Epithelial cell of prostate (primary cell): ENCODE data around the gene MAP3K14.

ENCODE experiments used
- DNase-seq: peaks from one replicate; pipeline ENCODE4 v3.0.0-alpha.2; 2011; ENCODE audit warnings: low read depth, low spot score
- H3K27ac ChIP-seq: fragments of 450-650 bp; 2 replicates; pipeline ENCODE4 v1.5.1; 2017; ENCODE audit warnings: mild to moderate bottlenecking

Gene MAP3K14

DNA sequence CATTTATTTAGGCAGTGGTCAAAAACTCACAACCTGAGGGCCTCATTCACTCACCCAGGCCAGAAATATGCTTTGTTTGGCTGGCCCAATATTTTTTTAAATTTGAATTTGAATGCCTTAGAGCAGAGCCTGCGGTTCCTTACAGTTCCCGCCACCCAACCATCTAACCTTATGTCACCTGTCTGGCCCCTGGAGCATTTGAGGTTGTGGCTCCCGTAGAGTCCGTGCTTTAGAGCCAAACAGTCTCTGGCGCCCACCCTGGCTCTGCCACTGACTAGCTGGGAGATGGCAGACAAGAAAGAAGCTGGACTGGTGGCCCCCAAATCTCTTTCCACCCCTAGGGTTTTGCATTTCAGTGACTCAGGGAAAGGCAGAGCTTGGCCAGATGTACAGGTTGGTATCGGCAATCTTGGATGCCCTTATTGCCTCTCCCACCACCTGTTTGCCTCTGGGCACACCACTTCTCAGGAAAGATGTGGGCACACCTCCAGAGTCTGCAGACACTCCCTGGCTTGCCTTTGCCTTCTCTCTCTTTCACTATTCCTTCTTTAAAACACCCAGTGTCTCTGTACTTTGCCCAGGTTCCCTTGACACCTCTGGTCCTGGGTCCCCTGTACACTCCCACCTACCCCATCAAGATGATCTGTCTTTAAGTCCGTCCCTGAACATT is 1.9 kb upstream of the MAP3K14 start:
- no peak for DNase-seq
- peak overlapping the region; percentile 73 for H3K27ac ChIP-seq

DNA sequence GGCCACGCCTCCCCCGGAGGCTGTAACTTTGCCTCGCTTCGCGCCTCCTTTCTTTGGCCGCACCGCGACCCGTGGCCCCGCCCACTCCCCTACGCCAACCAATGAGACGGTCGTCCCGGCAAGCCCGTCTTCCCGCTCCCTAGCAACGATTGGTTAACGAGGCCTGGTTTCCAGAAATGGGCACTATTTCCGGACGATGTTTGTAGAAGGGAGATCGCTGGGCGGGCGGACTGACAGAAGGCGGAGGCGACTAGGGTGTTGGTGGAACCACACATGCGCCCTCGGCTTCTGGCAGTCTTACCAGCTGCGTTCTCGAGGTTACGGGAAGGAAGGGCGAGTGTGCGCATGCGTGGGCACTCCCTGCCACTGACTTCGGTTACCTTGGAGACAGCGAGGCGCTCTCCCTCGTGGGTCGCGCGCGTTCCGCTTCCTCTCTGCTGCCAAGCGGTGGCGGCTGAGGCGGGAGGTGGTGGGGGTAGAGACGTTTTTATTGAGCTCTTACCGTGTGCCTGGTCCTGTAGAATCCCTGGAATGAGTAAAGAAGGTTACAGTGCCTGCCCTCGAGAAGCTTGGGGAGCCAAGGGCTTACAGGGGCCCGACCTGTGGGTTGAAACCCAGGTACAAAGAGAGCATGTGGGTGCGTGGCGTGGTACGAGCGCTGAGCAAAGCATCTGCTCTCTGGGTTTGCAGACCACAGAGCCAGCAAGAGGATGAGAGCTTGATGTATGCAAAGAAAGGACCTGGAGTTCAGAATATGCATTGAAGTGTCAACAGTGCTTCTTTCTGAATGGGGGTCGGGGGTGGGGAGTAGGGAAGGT is 500 bp upstream of the MAP3K14 start:
- peak; percentile 99 for DNase-seq
- H3K27ac ChIP-seq = peak overlapping the region; percentile 74

DNA sequence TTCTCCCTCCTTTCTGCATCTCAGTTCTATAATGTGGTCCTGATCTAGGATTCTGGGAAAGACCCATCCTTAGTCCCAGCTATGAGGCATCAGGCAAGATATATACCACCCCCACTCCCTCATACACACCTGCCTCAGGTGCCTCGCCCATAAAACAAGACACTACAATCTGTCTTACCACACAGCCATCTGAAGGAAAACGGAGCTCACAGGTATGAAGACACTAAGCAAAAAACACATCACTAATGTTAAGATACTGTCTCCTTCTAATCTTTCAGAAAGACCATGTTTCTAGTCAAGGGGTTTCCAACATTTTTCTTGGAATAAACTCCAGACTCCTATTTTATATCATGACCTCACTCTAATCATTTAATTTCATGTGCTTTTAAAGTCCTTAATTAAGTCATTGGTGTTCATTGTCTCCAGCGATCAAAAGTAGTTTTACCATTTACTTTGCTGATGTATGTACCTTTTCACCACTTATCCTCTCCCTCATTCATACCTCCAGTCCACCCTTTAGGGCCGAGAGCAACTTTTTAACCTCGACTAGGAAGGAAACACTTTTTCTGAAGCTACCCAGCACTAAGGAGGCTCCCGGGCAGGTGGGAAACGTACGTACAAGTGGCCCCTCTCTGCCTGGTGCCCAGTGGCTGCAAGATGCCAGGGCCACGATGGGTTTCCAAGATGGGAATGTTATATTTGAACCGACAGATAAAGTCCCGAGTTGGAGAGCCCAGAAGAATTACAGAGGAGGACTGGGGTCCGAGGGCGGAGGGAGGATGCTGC is 979 bp downstream of the MAP3K14 start:
- peak overlapping the region; percentile 74 for H3K27ac ChIP-seq
- no peak for DNase-seq

DNA sequence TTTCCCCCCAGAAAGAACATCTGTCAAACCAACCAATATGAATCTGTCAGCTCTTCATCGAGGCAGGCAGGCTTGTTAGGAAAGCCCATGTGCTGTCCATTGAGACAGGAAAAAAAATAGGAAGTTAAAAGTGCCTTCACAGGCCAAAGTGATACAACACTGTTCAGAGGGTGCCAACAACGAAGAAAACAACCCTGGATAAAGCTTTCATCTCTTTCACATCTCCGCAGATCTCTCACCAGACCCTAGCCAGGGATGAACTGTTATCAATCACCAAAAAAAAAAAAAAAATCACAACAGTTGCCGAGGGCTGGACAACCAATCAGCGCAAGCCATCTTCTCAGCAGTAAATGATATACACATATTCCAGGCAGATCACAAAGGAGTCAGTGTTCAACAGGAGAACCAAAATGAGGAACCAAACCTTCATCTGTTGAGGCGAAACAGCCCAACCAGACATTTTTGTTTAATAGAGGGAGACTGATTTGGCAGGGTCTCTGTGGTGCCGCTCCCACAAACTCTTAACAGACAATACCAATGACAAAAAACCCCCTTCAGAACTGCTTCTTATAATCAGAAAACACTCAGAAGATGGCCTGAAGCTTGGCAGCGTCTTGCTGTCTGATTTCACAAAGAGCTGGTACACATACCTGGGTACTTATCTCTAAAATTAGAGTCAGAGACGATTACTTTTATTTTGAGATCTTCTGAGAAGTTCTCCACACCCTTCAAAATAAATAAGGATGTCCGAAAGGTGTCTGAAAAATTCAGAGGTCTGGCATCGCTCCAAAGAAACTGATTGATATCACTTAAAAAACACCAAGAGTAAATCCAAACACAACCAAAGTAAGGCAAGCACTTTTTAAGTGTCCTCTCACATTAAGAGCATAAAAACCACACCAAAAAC is 1.8 kb downstream of the MAP3K14 start:
- H3K27ac ChIP-seq = no peak overlapping the region
- no peak for DNase-seq

DNA sequence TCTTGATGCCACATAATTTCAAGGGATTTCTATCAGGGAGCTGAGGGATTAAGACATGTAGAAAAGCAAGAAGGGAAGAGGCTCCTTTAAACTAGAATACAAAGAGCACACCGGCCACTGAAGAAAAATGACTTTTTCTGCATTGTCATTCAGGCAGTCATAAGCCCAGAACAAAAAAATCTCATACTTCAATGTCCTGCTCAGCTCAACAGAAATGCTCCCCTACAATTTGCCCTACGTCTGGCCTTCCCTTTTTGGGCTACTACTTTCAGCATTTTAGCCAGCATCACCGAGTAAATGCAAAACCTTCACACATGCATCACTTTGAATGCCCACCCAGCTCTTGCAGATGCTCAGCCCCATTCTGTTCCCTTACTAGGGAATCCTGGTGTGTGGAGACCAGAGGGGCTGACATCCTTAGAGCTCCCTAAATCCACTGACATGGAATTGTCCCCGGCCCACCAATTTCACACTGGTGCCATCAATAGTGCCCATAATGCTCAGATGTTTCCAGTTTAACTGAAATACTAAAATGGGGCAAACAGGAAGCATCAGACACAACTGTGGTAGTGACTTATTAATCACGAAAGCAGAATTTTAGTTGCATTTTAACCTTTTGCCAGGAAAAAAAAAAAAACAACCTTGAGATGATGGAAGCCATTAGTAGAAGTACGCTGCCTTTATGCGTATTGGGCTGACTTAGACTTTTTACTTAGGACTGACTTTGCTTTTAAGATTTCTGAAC is 2.7 kb downstream of the MAP3K14 start:
- no peak for DNase-seq
- H3K27ac ChIP-seq = no peak overlapping the region

DNA sequence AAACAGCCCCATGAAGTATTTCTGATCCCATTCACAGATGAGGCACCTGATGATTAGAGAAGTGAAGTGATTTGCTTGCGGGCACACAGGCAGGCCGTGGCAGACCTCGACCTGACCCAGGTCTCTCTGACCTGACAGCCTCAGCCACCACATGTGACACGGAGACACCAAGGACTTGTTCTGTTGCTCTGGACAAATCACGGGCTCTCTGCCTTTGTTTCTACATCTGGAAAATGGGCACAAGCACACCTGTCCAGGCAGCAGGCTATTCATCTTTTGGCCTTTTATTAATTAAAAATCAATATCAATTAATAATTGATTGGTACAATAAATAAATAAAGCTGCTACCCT is 3.4 kb downstream of the MAP3K14 start:
- DNase-seq = no peak
- no peak overlapping the region for H3K27ac ChIP-seq

DNA sequence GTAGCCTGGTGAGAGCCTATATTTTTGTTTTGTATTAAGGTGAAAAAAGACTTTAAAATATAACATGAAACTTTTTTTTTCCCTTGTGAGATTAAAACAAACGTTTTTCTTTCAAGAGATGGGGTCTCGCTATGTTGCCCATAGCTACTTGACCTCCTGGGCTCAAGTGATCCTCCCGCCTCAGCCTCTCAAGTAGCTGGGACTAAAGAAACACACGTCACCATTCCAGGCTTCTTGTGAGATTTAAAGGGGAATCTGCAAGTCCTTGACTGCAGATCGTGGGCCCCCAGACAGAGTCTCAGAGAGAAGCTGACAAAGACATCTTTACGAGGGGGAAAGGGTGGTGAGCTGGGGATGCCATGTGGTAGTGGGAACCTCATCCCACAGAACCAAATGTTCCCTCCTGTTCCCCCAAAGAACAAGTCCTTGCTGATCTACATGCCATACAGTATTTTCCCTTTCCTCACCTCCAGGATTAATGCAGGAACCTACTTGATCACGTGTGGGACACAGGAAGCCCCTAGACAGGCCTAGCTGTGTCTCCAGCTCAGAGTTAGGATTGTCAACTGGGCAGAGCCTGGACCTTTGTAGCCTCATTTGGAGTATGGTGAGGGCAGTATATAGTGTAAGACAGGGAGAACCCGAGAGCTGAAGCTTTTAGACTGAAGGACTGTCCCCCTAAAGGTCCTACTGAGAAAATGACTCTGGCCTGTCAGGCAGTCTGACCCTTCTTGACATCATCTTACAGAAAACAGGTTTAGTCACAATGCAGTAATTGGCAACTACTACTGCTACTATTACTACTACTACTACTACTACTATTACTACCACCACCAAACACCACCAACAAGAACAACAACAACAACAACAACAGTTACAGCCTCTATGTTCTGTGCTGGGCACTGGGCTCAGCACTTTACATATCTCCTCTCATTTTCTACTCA is 4.1 kb downstream of the MAP3K14 start:
- H3K27ac ChIP-seq = peak overlapping the region; percentile 47
- DNase-seq = no peak

DNA sequence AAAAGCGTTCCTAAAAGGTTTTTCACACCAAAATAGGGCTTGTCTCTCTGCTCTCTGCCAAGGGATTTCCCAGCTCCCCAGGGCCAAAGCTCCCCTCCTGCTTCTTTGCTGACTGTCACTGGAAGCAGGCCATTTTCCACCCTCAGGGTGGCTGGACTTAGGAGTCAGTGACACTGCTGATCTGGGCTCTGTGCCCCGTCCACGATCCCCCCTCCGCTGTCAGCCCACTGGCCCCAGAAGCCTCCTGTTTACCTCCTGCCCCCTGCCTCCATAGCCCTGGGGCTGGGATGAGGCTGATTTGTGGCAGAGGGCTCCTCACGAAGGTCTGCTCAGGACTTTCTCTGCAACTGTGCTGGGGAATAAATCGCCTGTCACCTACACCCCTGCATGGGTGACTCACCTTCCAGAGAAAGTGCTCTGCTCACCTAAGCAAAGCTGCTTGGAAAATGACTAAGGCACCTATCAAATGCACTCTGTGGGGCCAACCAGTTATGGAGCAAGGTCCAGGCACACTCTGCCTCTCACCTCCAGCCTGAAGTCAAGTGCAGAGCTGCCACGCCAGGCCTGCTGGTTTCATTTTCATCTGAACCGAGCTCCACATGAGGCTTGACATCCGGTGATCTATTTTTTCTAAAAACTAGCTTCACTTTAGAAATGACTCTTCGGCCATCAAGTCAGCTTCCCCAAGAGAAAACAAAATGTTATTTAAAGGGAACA is 4.9 kb downstream of the MAP3K14 start:
- DNase-seq = peak; percentile 85
- H3K27ac ChIP-seq = peak overlapping the region; percentile 47

DNA sequence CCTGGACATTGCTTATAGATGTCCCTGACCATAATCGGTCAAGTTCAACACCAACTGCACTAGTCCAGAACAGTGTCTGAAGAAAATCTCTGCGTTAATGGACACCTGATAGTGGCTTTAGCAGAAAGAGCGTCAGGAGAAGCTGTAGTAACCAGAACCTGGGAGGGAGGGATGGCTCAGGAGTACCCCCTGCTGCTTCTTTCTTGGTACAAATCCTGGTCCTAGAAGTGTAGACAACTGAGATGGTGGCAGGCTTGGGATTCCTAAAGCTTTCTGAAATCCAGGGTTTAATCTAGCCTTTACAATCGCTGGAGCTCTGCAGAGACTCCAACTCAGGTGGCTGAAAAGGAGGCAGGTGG is 5.4 kb downstream of the MAP3K14 start:
- H3K27ac ChIP-seq = no peak overlapping the region
- no peak for DNase-seq

DNA sequence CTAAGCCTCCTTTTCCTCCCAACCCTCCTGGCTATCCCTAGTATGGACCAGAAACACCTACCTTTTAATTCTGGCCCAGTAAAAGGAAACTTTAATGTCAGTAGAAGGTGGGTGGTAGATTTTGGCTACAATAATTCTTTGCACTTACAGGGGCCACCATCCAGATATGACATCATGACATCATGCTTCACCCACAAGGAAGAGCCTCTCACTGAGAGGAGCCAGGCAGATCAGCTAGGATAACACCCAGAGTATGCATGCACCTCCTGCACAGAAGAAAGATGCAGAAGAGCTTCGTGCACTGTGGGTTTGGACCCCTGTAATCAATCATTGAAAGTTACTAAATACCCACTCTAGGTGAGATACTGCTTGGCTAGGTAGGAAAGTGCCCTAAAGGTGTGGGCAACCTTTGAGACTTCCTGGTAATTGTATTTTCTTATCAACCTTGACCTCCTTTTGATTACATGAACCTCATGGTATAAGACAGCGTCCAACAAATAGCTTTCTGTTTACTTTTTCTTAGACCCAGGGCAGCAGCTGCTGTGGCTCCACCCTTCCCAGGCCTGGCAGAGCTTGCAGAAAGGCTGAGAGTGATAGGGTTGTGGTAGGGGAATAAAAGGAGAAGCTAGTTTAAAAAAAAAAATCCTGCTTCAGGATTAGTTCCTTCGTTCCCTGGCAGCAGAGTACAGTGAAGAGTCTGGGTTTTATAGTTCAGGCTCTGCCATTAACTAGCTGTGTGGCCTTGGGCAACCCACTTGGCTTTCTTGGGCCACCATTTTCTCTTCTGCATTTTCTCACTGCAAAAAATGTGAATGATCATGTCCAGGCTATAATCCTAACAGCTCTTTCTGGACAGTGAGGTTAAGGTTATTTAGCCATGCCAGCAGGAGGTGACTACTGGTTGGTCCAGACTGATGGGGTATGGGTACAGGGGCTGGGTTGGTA is 6.2 kb downstream of the MAP3K14 start:
- H3K27ac ChIP-seq = no peak overlapping the region
- no peak for DNase-seq

DNA sequence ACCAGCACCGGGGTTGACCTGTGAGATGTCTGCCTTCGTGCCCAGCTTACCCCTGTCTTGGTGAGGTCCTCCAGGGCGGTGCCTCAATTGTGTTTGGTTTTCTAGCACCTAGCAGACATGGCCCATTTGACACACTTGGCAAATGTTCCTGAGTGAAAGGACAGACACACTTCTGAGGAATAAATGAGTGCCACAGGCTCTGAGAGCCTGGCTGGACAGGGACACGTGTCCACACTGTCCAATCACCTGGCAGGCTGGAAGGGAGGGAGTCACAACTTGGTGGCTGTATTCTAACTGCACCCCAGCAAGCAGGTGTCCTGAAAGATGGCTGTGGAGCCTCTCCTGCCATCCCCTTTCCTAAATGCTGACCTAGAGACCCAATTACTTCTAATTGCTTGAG is 7.4 kb downstream of the MAP3K14 start:
- DNase-seq = no peak
- no peak overlapping the region for H3K27ac ChIP-seq

DNA sequence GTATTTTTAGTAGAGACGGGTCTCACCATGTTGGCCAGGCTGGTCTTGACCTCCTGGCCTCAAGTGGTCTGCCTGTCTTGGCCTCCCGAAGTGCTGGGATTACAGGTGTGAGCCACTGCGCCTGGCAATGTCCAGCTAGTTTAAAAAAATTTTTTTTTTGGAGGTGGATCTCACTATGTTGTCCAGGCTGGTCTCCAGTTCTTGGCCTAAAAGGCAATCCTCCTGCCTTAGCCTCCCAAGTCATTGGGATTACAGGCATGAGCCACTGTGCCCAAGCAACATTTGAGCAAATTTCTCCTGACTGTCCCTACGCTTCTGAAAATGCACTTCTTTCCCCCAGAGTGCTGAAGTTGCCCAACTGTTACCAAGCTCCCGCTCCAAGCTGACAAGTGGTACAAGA is 8.0 kb downstream of the MAP3K14 start:
- no peak overlapping the region for H3K27ac ChIP-seq
- DNase-seq = no peak

DNA sequence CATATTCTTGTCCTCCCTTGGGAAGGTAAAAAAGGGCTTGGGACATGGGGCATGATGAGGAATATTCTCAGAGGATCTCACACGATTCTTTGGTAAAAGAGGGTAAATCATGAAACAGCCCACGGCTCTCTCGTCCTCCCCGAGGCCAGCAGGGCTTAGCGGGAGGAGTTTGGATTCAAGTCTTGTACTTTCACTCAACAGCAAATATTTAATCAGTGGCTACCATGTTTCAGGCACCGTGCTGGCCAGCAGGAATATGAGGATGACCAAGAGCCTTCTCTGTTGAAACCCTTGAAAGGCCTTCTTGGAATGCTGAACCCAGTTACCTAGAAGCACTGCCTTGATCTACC is 8.8 kb downstream of the MAP3K14 start:
- H3K27ac ChIP-seq = peak overlapping the region; percentile 42
- DNase-seq = no peak

DNA sequence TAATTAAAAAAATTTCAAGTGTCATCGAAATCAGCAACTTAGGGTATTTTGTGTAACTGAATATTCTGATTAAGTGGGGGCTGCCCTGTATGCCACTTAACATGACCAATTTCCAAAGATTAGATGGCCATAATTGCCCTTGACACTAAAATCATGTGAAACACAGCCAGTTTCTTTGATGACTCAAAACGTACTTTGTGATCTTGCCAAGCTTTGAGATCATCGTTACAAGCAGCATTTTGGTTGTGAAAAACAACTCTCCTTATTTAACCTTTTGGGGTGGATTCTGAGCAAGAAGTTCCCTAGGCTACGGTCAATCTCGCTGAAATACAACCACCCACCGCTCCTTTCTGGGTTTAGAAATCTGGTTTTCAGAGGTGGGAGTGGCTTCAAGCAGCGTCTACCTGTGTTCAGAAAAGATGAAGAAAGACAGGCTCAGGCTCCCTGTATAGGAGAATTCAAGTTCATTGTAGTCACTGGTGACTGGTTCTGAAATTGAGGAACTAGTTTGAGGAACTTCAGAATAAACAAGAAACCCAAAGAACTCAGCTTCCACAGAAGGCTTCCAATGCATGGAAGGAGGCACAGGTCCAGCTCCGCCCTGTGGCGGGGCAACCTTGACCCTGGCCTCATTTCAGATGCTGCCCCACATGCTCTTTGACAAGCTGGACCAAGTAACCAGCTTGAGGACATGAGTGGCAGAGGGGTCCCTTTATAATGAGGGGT is 9.4 kb downstream of the MAP3K14 start:
- DNase-seq = no peak
- peak overlapping the region; percentile 42 for H3K27ac ChIP-seq

DNA sequence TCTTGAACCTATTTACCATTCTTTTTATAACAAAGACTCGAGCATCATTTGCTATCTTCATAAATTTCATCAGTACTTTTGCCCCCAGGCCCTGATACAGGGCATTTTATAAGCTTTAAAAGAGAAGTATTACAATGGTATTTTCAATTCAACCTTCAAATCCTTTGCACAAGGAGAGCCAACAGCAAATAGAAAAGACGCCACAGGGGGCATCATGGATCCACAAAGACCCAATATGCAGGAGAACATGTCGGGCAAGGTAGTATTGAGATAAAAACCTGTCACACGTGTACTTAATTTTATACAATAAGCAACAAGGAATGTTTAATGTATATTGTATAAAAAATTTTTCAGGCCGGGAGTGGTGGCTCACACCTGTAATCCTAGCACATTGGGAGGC is 10.2 kb downstream of the MAP3K14 start:
- no peak for DNase-seq
- no peak overlapping the region for H3K27ac ChIP-seq

DNA sequence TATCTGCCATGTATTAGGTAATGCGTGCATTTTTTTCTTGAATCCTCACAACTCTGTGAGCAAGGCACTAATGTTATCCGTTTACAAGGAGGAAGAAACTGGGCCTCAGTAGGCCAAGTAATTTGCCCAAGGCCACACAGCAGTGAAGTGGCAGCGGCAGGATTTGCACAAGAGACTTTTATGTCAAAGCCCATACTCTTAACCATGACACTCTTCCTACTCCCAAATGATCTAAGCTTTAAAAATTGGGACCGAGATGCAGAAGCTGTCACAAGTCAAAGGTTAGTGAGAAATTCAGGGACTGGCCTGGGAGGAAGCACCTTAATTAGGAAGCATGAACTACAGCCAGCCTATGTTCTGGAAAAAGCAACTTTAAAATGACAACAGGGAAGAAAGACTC is 10.7 kb downstream of the MAP3K14 start:
- no peak for DNase-seq
- no peak overlapping the region for H3K27ac ChIP-seq
